Measurements from ENCODE around the gene ECEL1.

The ECEL1 gene

DNA sequence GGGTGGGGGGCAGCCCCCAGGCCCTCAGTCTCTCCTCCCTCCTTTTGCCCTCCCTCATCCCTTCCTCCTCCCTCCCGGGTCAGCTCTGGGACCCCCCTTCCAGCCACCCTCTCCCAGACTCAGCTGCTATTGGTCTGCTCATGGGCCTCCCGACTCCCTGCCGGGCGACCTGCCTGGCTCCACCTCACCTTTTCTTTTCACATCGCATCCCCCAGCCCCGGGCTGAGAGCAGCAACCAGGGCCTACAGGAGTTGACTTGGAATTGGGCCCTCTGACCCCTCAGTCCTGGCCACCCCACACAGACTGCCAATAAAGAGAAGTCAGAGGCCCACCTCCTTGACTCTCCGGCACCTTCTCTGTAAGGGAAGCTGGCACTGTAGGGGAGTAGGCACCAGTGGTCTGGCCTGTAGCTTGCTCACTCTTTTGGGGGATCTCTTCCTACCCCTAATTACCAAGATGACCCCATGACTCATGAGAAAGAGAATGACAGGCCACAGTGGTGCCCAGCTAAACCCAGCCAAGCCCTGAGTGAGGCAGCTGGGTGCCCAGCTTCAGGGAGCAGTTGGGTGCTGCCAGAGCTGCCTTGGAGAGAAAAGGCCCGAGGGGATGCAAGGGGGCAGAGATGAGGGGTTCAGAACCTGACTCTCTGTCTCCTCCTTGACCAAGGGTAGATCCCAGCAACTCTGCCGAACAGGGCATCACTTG, 2.0 kb upstream of the ECEL1 start:
- ATAC-seq (ENCODE audit: low read depth) (no peak), DNase-seq (ENCODE audit: low spot score) (peak; percentile 38)
- H3K9me3 ChIP-seq (ENCODE audit: severe bottlenecking), result no peaks in the 10 kb centered on the region
- H3K36me3 ChIP-seq (ENCODE audit: low read depth), result no peaks in the 10 kb centered on the region
- no peak overlapping the region for H3K27ac ChIP-seq (ENCODE audit: poor library complexity, severe bottlenecking)
- no peaks in the 10 kb centered on the region for H3K4me1 ChIP-seq (ENCODE audit: insufficient read depth, poor library complexity, severe bottlenecking)
- H3K27me3 ChIP-seq (ENCODE audit: insufficient read depth, poor library complexity, severe bottlenecking), result peaks cover 43% of the 10 kb centered on the region
- TF ChIP-seq, protein P1, sequence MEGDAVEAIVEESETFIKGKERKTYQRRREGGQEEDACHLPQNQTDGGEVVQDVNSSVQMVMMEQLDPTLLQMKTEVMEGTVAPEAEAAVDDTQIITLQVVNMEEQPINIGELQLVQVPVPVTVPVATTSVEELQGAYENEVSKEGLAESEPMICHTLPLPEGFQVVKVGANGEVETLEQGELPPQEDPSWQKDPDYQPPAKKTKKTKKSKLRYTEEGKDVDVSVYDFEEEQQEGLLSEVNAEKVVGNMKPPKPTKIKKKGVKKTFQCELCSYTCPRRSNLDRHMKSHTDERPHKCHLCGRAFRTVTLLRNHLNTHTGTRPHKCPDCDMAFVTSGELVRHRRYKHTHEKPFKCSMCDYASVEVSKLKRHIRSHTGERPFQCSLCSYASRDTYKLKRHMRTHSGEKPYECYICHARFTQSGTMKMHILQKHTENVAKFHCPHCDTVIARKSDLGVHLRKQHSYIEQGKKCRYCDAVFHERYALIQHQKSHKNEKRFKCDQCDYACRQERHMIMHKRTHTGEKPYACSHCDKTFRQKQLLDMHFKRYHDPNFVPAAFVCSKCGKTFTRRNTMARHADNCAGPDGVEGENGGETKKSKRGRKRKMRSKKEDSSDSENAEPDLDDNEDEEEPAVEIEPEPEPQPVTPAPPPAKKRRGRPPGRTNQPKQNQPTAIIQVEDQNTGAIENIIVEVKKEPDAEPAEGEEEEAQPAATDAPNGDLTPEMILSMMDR (IDR thresholded peaks at IDR 0.05; ENCODE audit: poor library complexity, severe bottlenecking), result no peak
- no peak overlapping the region for H3K4me3 ChIP-seq (ENCODE audit: severe bottlenecking)

DNA sequence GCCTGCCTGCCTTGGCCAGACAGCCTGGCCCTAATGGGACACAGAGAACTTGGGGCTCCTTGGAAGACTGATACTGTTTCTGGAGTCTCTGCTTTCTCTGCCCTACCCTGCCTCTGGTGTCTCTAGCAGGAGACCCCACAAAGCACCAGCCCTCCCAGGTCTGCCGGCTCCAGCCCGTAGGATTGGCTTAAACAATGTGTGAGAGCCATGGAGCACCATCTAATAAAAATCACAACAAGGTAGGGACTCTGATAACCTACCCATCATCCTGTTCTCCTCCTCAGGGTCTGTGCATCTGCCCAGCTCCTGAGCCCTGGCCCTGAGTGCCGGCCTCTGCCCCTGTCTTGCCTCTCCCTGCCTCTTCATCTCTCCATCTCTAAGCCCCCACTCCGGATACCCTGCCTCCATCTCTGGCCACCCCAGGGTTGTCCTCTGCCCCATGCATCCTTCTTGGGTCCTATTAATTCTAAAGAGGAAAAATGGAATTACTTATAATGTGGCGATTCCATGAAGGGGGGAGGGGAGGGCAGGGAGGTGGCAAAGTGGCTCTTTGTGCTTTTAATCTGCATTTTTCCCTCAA, 1.2 kb upstream of the ECEL1 start:
- Histone ChIP-seq H3K27me3 (ENCODE audit: insufficient read depth, poor library complexity, severe bottlenecking) (peaks cover 48% of the 10 kb centered on the region), H3K9me3 (ENCODE audit: severe bottlenecking) (no peaks in the 10 kb centered on the region), H3K36me3 (ENCODE audit: low read depth) (no peaks in the 10 kb centered on the region), H3K4me3 (ENCODE audit: severe bottlenecking) (no peak overlapping the region), H3K27ac (ENCODE audit: poor library complexity, severe bottlenecking) (no peak overlapping the region), H3K4me1 (ENCODE audit: insufficient read depth, poor library complexity, severe bottlenecking) (no peaks in the 10 kb centered on the region)
- ATAC-seq (ENCODE audit: low read depth) (no peak), DNase-seq (ENCODE audit: low spot score) (peak; percentile 28)
- TF ChIP-seq, protein P1 (IDR thresholded peaks at IDR 0.05; ENCODE audit: poor library complexity, severe bottlenecking), result no peak

DNA sequence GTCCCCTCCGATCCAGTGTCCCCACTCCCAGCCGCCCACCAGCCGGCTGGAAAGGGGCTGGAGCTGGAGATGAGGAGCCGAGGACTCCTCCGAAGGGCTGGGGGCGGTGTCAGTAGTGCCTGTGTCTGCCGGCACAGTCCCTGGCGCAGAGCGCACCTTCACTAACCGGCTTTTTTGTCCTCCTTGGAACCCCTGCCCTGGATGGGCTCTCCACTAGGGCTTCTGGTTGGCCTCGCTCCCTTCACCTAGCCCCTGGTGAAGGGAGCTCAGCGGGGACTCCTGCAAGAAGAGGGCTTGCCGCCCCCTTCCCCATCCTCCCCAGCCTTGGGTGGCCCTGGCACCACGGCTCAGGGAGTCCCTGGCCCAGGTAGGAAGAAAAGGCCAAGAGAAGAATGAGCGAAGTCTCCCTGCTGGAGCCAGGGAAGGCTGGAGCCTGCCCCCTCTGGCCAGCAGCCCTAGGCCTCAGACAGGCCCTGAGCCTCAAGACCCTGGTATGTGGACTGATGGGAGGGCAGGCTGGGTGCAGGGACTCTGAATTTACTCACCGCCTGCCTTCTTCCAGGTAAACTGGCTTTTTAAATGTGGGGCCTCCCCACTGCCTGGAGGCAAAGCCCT, 570 bp upstream of the ECEL1 start:
- no peak overlapping the region for H3K4me3 ChIP-seq (ENCODE audit: severe bottlenecking)
- H3K9me3 ChIP-seq (ENCODE audit: severe bottlenecking), result no peaks in the 10 kb centered on the region
- H3K27me3 ChIP-seq (ENCODE audit: insufficient read depth, poor library complexity, severe bottlenecking), result peaks cover 48% of the 10 kb centered on the region
- ATAC-seq (ENCODE audit: low read depth) (peak; percentile 17; the same call in 1 of the 3 replicates), DNase-seq (ENCODE audit: low spot score) (peak; percentile 38)
- H3K4me1 ChIP-seq (ENCODE audit: insufficient read depth, poor library complexity, severe bottlenecking), result no peaks in the 10 kb centered on the region
- TF ChIP-seq, protein P1 (IDR thresholded peaks at IDR 0.05; ENCODE audit: poor library complexity, severe bottlenecking), result no peak
- H3K36me3 ChIP-seq (ENCODE audit: low read depth), result no peaks in the 10 kb centered on the region
- H3K27ac ChIP-seq (ENCODE audit: poor library complexity, severe bottlenecking), result no peak overlapping the region

DNA sequence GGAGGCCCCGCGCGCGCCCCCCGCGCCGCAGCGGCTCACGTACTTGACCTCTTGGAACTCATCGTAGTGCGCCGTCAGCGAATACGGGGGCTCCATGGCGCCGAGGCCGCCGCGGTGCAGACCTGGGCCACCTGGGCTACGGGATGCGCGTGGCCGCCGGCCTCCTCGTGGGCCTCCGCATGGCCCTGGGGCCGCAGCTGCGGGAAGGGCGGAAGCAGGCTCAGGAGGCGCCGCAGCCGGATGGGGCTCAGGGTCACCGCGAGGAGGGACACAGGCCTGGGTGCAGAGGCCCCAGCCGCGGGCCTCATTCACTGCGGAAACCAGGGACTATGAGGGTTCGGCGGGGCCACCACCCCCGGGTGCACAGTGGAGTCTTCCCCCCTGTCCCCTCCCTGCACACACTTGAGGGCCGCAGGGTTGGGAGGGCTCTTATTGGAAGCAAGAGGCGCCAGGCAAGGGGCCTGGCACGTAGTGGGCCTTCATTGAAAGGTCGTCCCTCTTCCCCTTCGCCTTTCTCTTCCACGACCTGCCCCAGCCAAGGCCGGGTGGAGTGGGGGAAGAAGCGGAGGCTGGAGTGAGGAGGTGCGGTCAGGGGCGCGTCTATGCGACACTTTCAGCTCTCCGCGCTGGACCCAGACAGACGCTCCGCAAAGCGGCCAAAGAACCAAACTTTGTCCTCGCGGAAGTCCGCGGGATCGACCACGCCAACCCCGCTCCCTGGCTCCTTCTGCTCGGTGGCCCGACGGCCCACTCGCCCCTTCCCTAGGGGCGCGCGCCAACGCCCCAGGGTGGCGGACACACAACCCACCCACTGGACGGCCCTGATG, 863 bp downstream of the ECEL1 start:
- no peak overlapping the region for H3K4me3 ChIP-seq (ENCODE audit: severe bottlenecking)
- H3K27ac ChIP-seq (ENCODE audit: poor library complexity, severe bottlenecking), result no peak overlapping the region
- no peaks in the 10 kb centered on the region for H3K4me1 ChIP-seq (ENCODE audit: insufficient read depth, poor library complexity, severe bottlenecking)
- peaks cover 51% of the 10 kb centered on the region for H3K27me3 ChIP-seq (ENCODE audit: insufficient read depth, poor library complexity, severe bottlenecking)
- no peaks in the 10 kb centered on the region for H3K36me3 ChIP-seq (ENCODE audit: low read depth)
- no peaks in the 10 kb centered on the region for H3K9me3 ChIP-seq (ENCODE audit: severe bottlenecking)
- TF ChIP-seq, protein P1 (IDR thresholded peaks at IDR 0.05; ENCODE audit: poor library complexity, severe bottlenecking), result no peak
- ATAC-seq (ENCODE audit: low read depth) (no peak), DNase-seq (ENCODE audit: low spot score) (peak; percentile 27)
